GM21717 (cell line): Measurements from ENCODE around the gene PTPRM.

Experiments
- ATAC-seq: cut with Tn5 transposase; IDR thresholded peaks from one replicate; pipeline ENCODE4 v1.9.1; 2021; ENCODE audit warnings: mild to moderate bottlenecking, moderate library complexity; ENCODE audit not compliant: unreplicated experiment

The PTPRM gene

DNA sequence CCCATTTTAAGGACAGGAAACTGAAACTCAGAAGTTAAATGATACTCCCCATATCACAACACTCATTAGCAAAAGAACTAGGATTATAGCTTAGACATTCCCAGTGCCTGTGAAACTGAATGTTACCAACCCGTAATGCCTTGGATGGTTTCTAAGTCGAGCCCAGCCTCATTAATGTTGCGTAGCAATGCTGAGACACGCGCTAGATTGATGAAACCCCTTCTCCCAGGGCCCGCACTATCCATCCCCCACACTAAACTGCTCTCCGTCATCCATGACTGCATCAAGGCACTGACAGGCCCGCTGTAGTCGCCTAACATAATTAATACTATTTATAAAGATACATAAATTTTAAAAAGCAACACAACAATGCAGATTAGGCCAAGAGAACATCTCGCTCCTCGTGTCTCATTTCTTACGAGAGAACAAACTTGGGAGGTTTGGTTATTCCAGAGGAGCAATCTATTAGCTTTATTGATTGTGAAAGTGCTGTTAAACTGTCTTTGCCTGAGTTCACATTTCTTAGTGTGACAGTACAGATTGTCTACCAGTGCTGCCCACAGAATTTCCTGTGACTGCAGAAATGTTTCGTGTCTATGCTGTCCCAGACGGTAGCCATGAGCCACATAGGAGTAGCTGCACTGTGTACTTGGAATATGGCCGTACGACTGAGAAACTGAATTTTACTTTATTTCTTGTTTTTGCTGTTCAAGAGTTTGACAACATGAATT, 729.9 kb downstream of the PTPRM start:
- ATAC-seq: no peak

DNA sequence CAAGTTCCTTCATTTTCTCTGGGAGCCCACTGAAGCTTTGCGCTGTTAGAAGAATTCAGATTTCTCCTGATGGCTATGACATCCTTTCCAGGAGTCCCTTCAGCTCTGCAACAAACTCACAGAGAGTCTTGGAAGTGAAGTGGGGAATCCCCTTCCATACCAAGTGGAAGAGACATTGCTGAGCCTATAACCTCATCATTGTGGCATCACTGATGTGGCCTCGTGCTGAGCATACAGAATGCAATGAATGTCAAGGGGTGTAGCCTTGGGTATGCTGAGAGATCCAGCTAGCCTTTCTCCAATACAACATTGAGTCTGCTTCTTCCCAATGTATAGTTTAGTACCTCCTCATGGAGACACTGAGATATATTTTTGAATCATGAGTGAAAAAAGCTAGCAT, 731.1 kb downstream of the PTPRM start:
- ATAC-seq: no peak

DNA sequence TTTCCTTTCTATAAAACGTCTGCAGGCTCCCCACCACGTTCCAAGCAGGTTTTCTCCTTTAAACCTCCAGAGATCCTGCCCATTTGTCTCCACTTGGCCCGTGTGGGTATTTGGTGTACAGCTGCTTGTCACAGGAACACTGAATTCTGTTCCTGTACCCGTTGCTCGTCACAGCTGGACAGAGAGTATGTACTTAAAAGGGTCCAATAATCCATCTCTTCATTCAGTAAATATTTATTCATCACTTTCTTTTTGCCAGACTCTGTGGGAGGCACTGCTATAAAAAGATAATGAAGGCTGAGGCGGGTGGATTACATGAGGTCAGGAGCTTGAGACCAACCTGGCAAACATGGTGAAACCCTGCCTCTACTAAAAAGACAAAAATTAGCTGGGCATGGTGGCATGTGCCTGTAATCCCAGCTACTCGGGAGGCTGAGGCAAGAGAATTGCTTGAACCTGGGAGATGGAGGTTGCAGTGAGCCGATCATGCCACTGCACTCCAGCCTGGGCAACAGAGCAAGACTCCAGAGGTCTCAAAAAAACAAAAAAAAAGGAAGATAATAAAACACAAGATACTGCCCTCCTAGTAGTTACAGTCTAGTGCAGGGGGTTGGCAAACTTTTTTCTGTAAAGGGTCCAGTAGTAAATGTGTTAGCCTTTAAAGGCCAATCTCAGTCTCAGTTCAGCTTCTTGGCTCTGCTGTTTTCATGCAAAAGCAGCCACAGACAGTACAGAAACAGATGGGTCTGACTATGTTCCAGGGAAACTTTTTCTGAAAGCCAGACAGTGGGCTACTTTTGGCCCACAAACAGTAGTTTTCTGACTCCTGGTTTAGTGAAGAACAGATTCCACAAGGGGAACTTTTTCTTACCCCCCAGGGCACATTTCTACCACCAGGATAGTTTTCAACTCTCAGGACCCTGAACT, 732.2 kb downstream of the PTPRM start:
- ATAC-seq: no peak

DNA sequence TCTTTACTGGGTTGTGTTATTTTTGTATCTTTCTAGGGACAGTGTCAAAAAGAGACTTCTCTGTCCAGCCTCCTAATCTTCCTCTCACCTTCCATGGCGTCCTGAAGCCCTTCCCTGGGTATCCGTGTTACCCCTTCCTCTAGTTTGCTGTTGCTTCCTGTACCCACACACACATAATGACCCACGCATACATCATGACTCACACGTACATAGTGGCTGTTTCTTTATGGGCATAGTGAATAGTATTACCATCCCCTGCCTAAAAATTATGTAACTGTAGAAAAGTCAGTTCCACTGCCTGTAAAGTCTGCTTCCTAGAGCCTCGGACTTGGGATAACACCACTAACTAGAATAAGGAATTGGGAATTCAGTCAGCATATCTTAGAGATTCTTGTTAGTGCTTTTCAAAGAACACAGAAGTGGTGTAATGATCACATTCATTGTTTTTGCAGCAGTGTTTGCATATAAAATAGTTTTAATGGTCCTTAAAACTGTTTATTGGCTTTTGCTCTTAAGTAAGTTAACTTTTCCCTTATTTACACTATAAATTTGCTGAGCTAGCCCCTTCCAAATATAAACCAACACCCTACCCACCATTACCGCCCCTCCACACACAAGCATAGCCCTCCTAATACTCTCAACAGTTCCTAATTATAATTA, 733.8 kb downstream of the PTPRM start:
- no peak for ATAC-seq

DNA sequence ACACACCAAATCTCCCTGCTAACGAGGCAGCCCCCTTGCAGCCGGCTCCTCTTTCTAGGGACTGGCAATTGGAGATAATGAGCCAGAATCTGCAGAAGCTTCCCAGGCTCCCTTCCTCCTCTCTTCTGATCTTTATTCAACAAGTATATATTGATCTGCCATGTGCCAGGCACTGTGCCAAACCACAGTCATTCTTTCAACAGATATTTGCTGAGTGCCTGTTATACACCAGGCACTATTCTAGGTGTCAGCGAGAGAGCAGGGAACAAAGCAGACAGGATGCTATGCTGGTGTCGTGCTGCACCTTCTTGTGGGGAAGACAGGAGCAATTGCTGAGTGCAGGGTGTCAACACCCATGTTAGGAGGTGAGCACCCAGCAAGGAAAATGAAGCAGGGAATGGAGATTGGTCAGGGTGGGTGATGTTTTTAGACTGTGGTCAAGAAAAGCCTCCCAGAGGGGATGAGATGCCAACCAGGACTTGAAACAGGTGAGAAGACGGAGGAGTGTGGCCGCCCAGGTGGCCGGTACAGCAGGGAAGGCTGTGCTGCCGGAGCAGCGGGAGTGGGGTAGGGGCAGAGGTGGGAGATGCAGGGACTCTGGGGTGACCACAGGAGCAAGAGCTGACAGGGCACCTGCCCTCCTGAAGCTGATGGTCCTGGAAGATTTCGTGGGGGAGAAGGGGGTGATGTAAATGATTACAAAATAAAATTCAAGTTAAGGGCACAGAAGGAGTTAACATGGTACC, 734.5 kb downstream of the PTPRM start:
- no peak for ATAC-seq

DNA sequence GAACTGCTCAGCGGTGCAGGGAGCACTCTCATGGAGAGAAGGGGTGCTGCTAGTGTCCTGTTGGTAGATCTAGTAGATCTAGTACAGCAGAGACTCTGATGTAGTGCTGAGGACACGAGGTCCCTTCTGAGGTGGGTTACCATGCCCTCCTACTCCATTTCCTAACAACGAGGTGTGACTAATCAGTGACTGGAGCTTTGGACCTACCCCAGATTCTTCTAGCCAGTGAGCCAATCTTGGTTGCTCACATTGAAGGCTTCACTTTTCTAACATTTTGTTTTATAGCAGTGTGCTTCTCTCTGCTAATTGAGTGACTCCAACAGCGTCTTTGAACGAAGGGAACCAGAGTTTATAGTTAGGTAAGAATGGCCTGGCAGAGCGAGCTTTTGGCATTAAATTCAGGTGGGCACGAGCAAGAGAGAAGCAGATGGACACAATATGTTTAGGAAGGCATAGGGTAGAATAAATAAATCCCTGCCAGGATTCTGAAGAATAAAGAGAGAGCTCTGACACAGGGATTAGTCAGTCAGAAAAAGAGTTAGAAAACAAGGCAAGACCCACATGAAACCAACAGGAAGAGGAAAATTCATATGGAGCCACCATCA, 736.1 kb downstream of the PTPRM start:
- ATAC-seq: no peak

DNA sequence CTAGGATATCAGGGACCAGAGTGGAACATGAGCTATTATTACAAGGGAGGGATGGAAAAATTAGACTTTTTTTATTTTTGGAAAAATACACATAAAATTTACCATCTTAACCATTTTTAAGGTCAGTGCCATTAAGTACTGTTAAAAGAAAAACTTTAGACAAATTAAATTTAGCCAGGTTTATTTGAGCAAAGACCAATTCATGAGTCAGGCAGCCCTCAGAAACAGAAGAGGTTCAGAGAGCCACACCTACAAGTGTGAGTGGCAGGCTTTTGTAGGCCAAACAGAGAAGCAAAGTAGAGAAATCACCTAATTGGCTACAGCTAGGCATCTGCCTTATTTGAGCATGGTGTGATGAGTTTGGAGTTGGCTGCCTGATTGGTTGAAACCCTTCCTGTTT, 740.8 kb downstream of the PTPRM start:
- ATAC-seq: no peak

DNA sequence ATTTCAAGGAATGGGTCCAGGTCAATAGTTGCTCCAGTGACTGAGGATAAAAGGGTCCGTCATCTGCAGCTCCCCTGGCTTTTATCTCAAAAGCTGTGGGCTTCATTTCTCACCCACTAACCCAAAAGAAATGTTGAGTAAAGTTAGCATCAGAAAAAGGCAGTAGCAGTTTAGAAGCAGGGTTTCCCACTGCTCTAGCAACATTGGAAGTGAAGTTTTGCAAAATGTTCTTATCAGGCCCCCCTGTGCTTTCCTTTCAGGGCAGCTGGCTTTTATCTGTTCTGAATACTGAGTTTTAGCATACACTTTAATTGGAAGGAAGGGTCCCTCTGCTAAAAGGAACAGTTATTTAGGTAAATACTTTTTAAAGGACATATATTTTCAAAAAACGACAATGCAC, 745.9 kb downstream of the PTPRM start:
- ATAC-seq: no peak

DNA sequence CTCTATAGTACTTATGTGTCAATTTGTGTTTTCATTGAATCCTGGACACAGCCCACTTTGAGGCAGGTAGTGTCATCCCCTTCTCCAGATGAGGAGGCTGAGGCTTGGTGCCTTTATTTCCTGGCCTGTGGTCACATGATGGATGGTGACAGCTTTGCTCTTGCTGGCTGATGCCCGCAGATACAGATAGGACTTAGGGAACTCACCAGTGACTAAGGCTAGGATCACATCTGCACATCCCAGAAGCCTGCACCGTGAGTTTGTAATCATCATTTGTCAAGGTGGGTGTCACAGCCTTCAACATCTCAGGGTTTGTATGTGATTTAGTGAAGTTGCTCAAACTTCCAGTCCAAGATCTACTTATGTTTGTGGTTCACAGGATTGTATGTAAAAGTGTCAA, 747.0 kb downstream of the PTPRM start:
- ATAC-seq: no peak

DNA sequence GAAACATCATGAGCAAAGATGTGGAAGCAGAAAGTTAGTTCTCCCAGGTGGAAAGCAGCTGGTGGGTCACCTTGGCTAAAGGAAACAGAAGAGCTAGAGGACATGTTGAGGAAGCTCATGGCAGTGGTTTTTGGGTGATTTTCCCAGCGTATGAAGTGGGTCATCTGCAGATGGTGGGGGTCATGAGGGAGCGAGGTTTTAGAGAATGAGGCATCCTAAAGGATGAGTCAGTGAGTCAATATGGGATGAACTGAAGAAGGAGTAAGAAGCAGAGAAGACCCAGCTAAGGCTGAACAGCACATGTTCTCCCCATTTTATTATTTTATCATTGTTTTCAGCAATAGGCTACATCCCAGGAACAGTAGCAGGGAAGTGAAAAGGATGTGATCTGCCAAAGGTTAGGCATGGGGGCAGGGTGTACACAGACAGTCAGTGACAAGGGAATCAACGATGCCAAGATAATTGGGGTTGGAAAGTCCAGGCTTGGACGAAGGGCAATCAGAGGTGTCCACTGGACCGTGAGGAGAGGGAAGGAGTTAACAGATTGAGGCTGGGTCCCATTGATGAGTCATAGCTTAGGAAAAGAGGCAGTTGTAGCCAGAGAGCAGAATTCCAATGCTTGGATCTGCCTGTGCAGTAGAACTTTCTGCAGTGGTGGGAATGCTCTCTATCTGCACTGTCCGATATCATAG, 752.8 kb downstream of the PTPRM start:
- no peak for ATAC-seq

DNA sequence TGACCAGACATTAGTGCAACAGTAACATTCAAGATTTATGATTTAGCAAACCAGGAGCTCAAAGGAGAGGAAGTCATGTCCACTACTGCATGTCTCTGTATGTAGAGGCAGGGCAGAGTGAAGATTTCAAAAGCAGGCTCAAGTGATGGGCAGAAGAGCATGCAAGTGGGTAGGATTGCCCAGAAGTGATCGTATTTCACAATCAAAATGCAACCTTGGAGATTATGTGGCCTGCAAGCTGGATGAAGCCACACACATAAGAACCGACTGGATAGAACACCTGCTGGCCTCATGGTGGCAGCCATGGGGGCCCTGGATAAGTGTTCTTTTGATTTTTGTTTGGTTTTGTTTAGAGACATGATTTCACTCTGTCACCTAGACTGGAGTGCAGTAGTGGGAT, 755.4 kb downstream of the PTPRM start:
- ATAC-seq: no peak

DNA sequence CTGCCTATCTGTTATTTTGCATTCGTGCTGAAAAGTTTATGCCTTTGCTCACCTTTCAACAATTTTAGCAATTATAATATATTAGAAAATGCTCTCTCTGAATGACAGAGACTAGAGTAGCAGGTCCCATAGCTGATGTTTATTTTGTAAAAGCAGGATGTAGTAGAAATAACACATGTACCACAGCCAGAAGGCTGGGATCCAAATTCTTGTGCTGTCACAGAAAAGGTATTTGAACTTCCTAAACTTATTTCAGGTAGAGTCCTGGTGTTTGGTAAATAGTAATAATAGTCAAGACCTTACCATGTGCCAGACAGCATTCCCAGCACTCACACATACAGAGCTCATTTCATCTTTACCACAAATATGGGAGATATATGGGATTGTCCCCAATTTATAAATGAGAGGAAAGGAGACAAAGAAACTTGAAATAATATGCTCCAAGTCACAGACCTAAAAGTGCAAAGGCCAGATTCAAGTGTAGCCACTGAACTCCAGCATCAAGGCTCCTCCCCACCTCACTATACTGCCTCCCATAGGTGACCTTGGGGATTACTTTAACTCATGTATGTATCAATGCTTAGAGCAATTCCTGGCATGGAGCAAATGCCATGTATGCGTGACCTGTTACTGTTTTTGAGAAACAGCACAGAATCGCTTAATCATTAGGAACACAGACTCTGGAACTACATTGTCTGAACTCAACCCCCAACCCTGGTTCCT, 757.4 kb downstream of the PTPRM start:
- no peak for ATAC-seq

DNA sequence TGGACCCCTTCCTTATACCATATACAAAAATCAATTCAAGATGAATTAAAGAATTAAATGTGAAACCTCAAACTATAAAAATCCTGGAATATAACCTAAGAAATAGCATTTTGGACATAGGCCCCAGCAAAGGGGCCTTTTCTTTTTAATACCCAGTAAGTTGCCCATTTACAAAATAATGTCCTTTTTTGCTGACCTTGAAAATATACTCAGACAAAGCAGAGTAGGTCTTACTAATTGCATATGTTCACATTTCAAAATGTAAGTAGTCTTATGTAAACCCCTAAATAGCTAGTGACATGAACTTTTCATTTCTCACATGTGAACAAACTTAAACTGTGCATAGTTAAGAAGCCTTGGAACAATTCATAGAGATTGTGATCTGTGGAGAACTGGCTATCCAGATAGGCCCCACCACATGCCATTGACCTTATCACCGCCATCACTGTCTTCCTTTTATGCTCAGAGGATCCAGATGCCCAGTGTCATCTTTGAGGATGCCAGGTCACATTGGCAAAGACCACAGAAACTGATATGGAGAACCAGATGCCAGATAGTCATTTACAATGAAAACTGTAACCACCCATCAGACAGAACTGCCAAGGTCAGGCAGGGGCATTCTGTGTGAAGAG, 759.8 kb downstream of the PTPRM start:
- no peak for ATAC-seq

DNA sequence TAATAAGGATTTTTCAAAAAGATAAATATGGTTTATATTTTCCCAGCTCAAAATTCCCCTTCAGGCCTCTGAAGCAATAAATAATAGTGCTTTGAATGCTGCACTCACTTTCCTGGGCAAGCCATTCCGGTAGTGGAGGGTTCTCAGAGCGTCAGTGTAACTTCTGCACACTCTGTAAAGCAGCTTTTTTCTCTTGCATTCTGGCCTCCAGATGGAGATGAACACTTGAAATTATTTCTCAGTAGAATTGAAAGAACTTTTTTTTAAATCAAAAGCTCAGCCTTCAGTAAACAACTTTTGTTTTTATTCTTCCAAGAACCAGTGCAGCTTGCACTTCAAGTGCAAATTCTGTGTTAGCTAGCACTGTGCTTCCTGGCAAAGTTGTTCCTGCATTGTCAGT, 761.0 kb downstream of the PTPRM start:
- ATAC-seq: no peak

DNA sequence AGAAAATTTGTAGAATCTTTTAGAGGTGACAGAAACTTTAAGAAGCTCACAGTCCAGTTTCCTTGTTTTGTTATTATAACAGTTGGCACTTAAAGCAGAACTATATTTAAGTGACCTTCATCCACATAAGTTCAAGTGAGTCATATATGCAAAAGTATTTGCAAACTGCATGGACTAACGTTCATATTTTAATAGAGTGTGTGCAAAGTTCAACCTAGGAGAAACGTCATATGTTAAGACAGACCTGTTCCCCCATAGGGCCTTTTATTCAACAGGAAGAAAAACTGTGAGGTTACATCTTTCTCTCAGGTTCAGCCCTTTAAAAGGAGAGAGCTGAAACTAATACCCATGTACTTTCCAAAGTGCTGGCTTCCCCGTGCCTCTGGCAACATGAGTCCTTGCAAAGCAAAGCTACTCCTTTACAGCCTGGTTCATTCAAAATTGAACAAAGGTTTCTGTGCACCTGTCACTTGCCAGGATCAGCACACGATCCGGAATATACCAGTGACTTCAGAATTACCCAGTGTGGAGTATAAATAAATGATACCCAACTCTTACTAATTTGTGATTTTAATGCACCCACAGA, 762.2 kb downstream of the PTPRM start:
- no peak for ATAC-seq

DNA sequence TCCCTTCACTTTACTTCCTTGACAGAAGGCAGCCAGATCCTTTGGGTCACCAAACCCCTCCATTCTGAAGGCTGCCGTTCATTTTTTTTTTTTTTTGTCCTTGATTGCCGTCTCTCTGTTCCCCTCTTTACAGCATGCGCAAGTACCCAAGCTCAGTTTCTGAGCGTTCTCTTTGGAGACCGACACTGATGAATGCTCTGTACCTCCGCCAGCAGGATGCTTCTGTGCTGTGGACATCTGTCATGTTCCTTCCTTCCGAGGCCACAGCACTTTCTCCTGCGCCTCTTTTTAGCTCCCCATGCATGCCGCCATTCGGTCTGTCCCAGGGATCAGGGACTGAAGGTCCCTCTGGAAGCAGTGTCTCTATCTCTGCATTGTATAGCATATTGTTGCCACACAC, 763.5 kb downstream of the PTPRM start:
- no peak for ATAC-seq

DNA sequence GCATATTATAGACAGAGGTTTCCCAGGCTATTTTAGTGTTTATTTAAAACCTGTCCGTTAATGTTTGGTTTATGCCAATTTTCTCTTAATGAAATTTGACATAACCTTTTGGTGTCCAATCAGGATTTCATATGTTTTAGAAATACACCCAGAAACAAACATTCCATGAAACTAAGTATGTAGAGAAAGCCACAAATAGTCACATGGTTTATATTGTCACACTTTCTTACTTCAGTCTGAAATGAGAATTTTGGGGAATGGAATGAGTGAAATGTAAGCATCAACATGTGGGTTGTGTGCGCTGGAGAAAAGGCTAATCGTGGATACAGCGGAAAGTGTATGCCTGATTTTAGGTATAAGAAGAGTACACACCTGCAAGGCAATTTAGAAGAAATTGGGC, 765.2 kb downstream of the PTPRM start:
- ATAC-seq: no peak

DNA sequence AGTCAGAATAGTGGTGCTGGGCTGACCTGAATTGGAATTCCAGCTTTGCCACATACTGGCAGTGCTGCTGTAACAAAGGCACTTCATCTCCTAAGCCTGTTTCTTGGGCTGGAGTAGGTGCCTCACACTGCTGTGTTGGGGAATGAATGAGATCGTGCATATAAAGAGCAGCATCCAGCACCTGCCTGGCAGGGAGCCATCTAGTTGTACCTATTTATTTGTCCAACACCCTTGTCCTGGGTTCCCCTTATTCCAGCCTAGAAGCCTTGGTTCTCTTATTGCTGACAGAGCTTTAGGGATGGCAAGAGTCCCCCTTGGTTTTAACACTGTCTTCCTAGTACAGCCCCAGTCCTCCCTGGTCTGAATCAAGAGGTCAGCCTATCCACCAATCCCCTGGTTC, 766.8 kb downstream of the PTPRM start:
- no peak for ATAC-seq

DNA sequence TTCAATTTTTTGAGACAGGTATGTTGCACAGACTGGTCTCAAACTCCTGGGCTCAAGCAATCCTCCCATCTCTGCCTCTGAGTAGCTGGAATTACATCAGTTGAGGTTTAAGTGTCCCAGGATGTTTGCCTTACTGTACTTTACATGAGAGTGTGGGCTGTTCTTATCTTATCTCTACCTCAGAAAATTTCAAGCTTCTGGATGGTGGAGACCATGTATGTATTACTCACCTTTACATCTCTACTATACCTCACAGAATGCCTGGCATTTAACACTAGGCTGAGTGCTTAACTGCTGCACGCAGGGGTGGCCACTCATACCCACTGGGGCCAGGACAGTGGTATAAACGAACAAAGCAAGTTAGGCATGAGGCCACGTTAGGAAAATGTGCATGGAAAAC, 770.1 kb downstream of the PTPRM start:
- ATAC-seq: no peak
